HEK293 (cell line): ENCODE measurements around the gene SSBP2.

Source experiments
- ZNF514 ChIP-seq: fragments of 450-650 bp; formaldehyde crosslinking; IDR thresholded peaks from 2 replicates; pipeline ENCODE4 v1.5.1; 2016; ENCODE audit warnings: missing biosample characterization, missing genetic modification characterization
- ZNF561 ChIP-seq: fragments of 450-650 bp; IDR thresholded peaks from 2 replicates; pipeline ENCODE4 v1.5.1; 2018; ENCODE audit warnings: missing biosample characterization, missing genetic modification characterization, borderline replicate concordance
- TF ChIP-seq, protein P1 (sequence below): fragments of 450-650 bp; formaldehyde crosslinking; IDR thresholded peaks from 2 replicates; pipeline ENCODE4 v1.5.1; 2016; ENCODE audit warnings: missing biosample characterization, missing genetic modification characterization
- TF ChIP-seq, protein P2 (sequence below): fragments of 450-650 bp; formaldehyde crosslinking; IDR thresholded peaks from 2 replicates; pipeline ENCODE4 v1.5.1; 2016; ENCODE audit warnings: missing biosample characterization, missing genetic modification characterization
- TF ChIP-seq, protein P3 (sequence below): fragments of 450-650 bp; formaldehyde crosslinking; IDR thresholded peaks from 2 replicates; pipeline ENCODE4 v1.5.1; 2016; ENCODE audit warnings: missing biosample characterization, missing genetic modification characterization
- TF ChIP-seq, protein P4 (sequence below): fragments of 450-650 bp; formaldehyde crosslinking; IDR thresholded peaks from 2 replicates; pipeline ENCODE4 v1.5.1; 2017; ENCODE audit warnings: missing biosample characterization, missing genetic modification characterization
- TF ChIP-seq, protein P5 (sequence below): fragments of 450-650 bp; formaldehyde crosslinking; IDR thresholded peaks from 2 replicates; pipeline ENCODE4 v1.5.1; 2016; ENCODE audit warnings: missing biosample characterization, missing genetic modification characterization, low read depth
- TF ChIP-seq, protein P6 (sequence below): IDR thresholded peaks from 2 replicates; pipeline ENCODE4 v1.6.1; 2011; ENCODE audit warnings: mild to moderate bottlenecking, low read depth, low read length, borderline replicate concordance

DNA sequence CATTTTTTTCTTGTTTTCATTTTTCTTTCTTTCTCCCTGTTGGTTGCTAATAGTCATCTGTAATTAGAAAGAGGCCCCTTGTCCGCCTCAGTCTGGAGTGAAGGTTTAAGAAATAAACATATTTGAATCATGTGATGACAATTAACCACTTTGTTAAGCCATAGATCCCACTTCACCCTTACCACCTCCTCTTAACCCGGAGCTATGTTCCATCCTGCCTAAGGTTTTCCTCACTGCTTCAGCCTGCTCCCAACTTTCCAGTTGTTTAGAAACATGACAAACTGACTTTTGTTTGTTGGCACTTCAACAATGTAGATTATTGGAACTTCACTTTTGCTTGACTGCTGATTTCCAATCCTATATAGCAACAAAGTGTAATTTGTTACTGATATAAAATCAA lies 37.4 kb upstream of the SSBP2 start:
- TF ChIP-seq, protein P1, sequence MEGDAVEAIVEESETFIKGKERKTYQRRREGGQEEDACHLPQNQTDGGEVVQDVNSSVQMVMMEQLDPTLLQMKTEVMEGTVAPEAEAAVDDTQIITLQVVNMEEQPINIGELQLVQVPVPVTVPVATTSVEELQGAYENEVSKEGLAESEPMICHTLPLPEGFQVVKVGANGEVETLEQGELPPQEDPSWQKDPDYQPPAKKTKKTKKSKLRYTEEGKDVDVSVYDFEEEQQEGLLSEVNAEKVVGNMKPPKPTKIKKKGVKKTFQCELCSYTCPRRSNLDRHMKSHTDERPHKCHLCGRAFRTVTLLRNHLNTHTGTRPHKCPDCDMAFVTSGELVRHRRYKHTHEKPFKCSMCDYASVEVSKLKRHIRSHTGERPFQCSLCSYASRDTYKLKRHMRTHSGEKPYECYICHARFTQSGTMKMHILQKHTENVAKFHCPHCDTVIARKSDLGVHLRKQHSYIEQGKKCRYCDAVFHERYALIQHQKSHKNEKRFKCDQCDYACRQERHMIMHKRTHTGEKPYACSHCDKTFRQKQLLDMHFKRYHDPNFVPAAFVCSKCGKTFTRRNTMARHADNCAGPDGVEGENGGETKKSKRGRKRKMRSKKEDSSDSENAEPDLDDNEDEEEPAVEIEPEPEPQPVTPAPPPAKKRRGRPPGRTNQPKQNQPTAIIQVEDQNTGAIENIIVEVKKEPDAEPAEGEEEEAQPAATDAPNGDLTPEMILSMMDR (tag by site-specific recombination), result no peak
- TF ChIP-seq, protein P2, sequence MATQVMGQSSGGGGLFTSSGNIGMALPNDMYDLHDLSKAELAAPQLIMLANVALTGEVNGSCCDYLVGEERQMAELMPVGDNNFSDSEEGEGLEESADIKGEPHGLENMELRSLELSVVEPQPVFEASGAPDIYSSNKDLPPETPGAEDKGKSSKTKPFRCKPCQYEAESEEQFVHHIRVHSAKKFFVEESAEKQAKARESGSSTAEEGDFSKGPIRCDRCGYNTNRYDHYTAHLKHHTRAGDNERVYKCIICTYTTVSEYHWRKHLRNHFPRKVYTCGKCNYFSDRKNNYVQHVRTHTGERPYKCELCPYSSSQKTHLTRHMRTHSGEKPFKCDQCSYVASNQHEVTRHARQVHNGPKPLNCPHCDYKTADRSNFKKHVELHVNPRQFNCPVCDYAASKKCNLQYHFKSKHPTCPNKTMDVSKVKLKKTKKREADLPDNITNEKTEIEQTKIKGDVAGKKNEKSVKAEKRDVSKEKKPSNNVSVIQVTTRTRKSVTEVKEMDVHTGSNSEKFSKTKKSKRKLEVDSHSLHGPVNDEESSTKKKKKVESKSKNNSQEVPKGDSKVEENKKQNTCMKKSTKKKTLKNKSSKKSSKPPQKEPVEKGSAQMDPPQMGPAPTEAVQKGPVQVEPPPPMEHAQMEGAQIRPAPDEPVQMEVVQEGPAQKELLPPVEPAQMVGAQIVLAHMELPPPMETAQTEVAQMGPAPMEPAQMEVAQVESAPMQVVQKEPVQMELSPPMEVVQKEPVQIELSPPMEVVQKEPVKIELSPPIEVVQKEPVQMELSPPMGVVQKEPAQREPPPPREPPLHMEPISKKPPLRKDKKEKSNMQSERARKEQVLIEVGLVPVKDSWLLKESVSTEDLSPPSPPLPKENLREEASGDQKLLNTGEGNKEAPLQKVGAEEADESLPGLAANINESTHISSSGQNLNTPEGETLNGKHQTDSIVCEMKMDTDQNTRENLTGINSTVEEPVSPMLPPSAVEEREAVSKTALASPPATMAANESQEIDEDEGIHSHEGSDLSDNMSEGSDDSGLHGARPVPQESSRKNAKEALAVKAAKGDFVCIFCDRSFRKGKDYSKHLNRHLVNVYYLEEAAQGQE (tag by site-specific recombination), result no peak
- TF ChIP-seq ZNF561 (no peak), ZNF514 (tag by site-specific recombination) (no peak)
- TF ChIP-seq, protein P3, sequence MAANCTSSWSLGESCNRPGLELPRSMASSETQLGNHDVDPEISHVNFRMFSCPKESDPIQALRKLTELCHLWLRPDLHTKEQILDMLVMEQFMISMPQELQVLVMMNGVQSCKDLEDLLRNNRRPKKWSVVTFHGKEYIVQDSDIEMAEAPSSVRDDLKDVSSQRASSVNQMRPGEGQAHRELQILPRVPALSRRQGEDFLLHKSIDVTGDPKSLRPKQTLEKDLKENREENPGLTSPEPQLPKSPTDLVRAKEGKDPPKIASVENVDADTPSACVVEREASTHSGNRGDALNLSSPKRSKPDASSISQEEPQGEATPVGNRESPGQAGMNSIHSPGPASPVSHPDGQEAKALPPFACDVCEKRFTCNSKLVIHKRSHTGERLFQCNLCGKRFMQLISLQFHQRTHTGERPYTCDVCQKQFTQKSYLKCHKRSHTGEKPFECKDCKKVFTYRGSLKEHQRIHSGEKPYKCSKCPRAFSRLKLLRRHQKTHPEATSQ (tag by site-specific recombination), result no peak
- TF ChIP-seq, protein P4, sequence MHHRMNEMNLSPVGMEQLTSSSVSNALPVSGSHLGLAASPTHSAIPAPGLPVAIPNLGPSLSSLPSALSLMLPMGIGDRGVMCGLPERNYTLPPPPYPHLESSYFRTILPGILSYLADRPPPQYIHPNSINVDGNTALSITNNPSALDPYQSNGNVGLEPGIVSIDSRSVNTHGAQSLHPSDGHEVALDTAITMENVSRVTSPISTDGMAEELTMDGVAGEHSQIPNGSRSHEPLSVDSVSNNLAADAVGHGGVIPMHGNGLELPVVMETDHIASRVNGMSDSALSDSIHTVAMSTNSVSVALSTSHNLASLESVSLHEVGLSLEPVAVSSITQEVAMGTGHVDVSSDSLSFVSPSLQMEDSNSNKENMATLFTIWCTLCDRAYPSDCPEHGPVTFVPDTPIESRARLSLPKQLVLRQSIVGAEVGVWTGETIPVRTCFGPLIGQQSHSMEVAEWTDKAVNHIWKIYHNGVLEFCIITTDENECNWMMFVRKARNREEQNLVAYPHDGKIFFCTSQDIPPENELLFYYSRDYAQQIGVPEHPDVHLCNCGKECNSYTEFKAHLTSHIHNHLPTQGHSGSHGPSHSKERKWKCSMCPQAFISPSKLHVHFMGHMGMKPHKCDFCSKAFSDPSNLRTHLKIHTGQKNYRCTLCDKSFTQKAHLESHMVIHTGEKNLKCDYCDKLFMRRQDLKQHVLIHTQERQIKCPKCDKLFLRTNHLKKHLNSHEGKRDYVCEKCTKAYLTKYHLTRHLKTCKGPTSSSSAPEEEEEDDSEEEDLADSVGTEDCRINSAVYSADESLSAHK, result no peak
- TF ChIP-seq, protein P5, sequence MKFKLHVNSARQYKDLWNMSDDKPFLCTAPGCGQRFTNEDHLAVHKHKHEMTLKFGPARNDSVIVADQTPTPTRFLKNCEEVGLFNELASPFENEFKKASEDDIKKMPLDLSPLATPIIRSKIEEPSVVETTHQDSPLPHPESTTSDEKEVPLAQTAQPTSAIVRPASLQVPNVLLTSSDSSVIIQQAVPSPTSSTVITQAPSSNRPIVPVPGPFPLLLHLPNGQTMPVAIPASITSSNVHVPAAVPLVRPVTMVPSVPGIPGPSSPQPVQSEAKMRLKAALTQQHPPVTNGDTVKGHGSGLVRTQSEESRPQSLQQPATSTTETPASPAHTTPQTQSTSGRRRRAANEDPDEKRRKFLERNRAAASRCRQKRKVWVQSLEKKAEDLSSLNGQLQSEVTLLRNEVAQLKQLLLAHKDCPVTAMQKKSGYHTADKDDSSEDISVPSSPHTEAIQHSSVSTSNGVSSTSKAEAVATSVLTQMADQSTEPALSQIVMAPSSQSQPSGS (tag by site-specific recombination), result no peak
- TF ChIP-seq, protein P6, sequence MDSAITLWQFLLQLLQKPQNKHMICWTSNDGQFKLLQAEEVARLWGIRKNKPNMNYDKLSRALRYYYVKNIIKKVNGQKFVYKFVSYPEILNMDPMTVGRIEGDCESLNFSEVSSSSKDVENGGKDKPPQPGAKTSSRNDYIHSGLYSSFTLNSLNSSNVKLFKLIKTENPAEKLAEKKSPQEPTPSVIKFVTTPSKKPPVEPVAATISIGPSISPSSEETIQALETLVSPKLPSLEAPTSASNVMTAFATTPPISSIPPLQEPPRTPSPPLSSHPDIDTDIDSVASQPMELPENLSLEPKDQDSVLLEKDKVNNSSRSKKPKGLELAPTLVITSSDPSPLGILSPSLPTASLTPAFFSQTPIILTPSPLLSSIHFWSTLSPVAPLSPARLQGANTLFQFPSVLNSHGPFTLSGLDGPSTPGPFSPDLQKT, result no peak
